Mesothelial cell of epicardium (in vitro differentiated cells): ENCODE results near the gene MLLT1. TPM values are rescaled to one million over a fixed set of nuclear protein-coding genes. Genes with fewer than 3 reads are reported as not detected.
A peak's percentile ranks its signal among the peaks of the same experiment; 100 is the strongest.

Source experiments
- DNase-seq, 2 experiments: peaks; one replicate each; pipeline ENCODE4 v3.0.0; 2021; ENCODE audit warnings: low spot score in 2 of 2; ENCODE audit not compliant: unreplicated experiment in 2 of 2
- H3K27ac Mint-ChIP-seq: 2 replicates; pipeline ENCODE4 v1.8.0; 2021; ENCODE audit warnings: mixed read lengths
- H3K27me3 Mint-ChIP-seq: 2 replicates; pipeline ENCODE4 v1.8.0; 2021; ENCODE audit warnings: low read depth, mixed read lengths
- H3K36me3 Mint-ChIP-seq: 2 replicates; pipeline ENCODE4 v1.8.0; 2021; ENCODE audit warnings: mixed read lengths
- H3K4me1 Mint-ChIP-seq: 2 replicates; pipeline ENCODE4 v1.8.0; 2021; ENCODE audit warnings: mixed read lengths
- H3K4me3 Mint-ChIP-seq: 2 replicates; pipeline ENCODE4 v1.8.0; 2021; ENCODE audit warnings: mild to moderate bottlenecking, moderate library complexity, mixed read lengths
- H3K9me3 Mint-ChIP-seq: 2 replicates; pipeline ENCODE4 v1.8.0; 2021; ENCODE audit warnings: mixed read lengths
- CTCF ChIP-seq: fragments of 200-600 bp; sonication (generic); IDR thresholded peaks from one replicate; pipeline ENCODE4 v1.5.0; 2021; ENCODE audit warnings: antibody characterized with exemption; ENCODE audit not compliant: unreplicated experiment
- total RNA-seq: library from RNA; stranded (reverse); gene quantifications from 3 replicates; pipeline ENCODE4 v1.2.1, GENCODE V29; 2021

Gene MLLT1
- total RNA-seq, 1 donor from 2014 or later = 93.1 TPM

- Mint-ChIP-seq H3K4me1 (peaks cover 24% of the 10 kb centered on the region), H3K27me3 (no peaks in the 10 kb centered on the region), H3K36me3 (no peaks in the 10 kb centered on the region), H3K9me3 (no peaks in the 10 kb centered on the region), H3K27ac (peak overlapping the region; percentile 97), H3K4me3 (no peak overlapping the region)
- no peak for TF ChIP-seq CTCF
- DNase-seq = no peak
These were observed 61.9 kb downstream of the MLLT1 start for GRCh38 chr19:6217752-6218334.

- peak overlapping the region; percentile 61 for H3K4me3 Mint-ChIP-seq
- H3K36me3 Mint-ChIP-seq = peaks cover 2% of the 10 kb centered on the region
- DNase-seq = peak; percentile 77 to 85
These were observed 62.6 kb downstream of the MLLT1 start for GRCh38 chr19:6216996-6217751.

GRCh38 chr19:6216236-6216995 lies 63.4 kb downstream of the MLLT1 start:
- peaks cover 24% of the 10 kb centered on the region for H3K4me1 Mint-ChIP-seq
- peaks cover 4% of the 10 kb centered on the region for H3K36me3 Mint-ChIP-seq
- TF ChIP-seq CTCF = no peak
- no peaks in the 10 kb centered on the region for H3K27me3 Mint-ChIP-seq
- peak overlapping the region; percentile 96 for H3K27ac Mint-ChIP-seq
- no peaks in the 10 kb centered on the region for H3K9me3 Mint-ChIP-seq
- peak overlapping the region; percentile 61 for H3K4me3 Mint-ChIP-seq
- DNase-seq = no peak

More at GRCh38 chr19:6216996-6217751, 62.6 kb downstream of the MLLT1 start:
- Mint-ChIP-seq H3K4me1 (peaks cover 24% of the 10 kb centered on the region), H3K9me3 (no peaks in the 10 kb centered on the region), H3K27ac (peak overlapping the region; percentile 96), H3K27me3 (no peaks in the 10 kb centered on the region)
- TF ChIP-seq CTCF = no peak

- H3K27me3 Mint-ChIP-seq = no peaks in the 10 kb centered on the region
- TF ChIP-seq CTCF = no peak
- no peaks in the 10 kb centered on the region for H3K9me3 Mint-ChIP-seq
- DNase-seq = no peak
- H3K36me3 Mint-ChIP-seq = peaks cover 4% of the 10 kb centered on the region
- no peak overlapping the region for H3K4me3 Mint-ChIP-seq
- H3K27ac Mint-ChIP-seq = peak overlapping the region; percentile 71
- peaks cover 24% of the 10 kb centered on the region for H3K4me1 Mint-ChIP-seq
These were observed 64.0 kb downstream of the MLLT1 start for GRCh38 chr19:6215701-6216235.

- peaks cover 24% of the 10 kb centered on the region for H3K4me1 Mint-ChIP-seq
- no peaks in the 10 kb centered on the region for H3K9me3 Mint-ChIP-seq
- no peak overlapping the region for H3K27ac Mint-ChIP-seq
- no peak for TF ChIP-seq CTCF
- no peak overlapping the region for H3K4me3 Mint-ChIP-seq
- DNase-seq = no peak
- no peaks in the 10 kb centered on the region for H3K27me3 Mint-ChIP-seq
- peaks cover 4% of the 10 kb centered on the region for H3K36me3 Mint-ChIP-seq
These were observed 64.8 kb downstream of the MLLT1 start for GRCh38 chr19:6214881-6215541.
